Daoy (cell line): ENCODE data around the gene PEAK1. TPM values are rescaled to one million over a fixed set of nuclear protein-coding genes. Genes with fewer than 3 reads are reported as not detected.
A peak's percentile ranks its signal among the peaks of the same experiment; 100 is the strongest.

Experiments
- DNase-seq: peaks from one replicate; pipeline ENCODE4 v3.0.0-alpha.2; 2015; ENCODE audit warnings: low read depth
- total RNA-seq: library from RNA; depleted of rRNA; stranded (reverse); fragments of >200 nt; shearing (Covaris generic); gene quantifications from 2 replicates; pipeline ENCODE4 v1.2.3, GENCODE V29; 2014; rRNA removed

PEAK1 gene
- 11.0 and 12.7 TPM in 2 replicates for total RNA-seq

GRCh38 chr15:77419836-77420609 lies at the start of gene PEAK1:
Gene PEAK1, minus strand, starts transcription at chr15:77420104. Its CDS starts 238,178 bp downstream, at chr15:77181926.
- DNase-seq, result peak; percentile 99

- no peak for DNase-seq
Observed at GRCh38 chr15:77468896-77469295, 49.0 kb upstream of the PEAK1 start.

GRCh38 chr15:77466521-77466920 lies 46.6 kb upstream of the PEAK1 start:
- no peak for DNase-seq

- no peak for DNase-seq
Observed at GRCh38 chr15:77464129-77464865, 44.4 kb upstream of the PEAK1 start.

- DNase-seq, result no peak
Observed at GRCh38 chr15:77461486-77461885, 41.6 kb upstream of the PEAK1 start.

GRCh38 chr15:77459031-77459430 lies 39.1 kb upstream of the PEAK1 start:
- no peak for DNase-seq

- peak; percentile 10 for DNase-seq
Observed at GRCh38 chr15:77457905-77458265, 38.0 kb upstream of the PEAK1 start.

GRCh38 chr15:77457191-77457904 lies 37.4 kb upstream of the PEAK1 start:
- DNase-seq, result peak; percentile 22

GRCh38 chr15:77456746-77457145 lies 36.8 kb upstream of the PEAK1 start:
- no peak for DNase-seq

GRCh38 chr15:77455696-77456321 lies 35.9 kb upstream of the PEAK1 start:
- DNase-seq, result peak; percentile 40

GRCh38 chr15:77454951-77455350 lies 35.0 kb upstream of the PEAK1 start:
- DNase-seq, result no peak

- DNase-seq, result no peak
Observed at GRCh38 chr15:77454265-77454664, 34.4 kb upstream of the PEAK1 start.

GRCh38 chr15:77446840-77447390 lies 27.0 kb upstream of the PEAK1 start:
- DNase-seq, result no peak

- peak; percentile 41 for DNase-seq
Observed at GRCh38 chr15:77440378-77440999, 20.6 kb upstream of the PEAK1 start.

GRCh38 chr15:77437264-77437663 lies 17.4 kb upstream of the PEAK1 start:
- DNase-seq, result no peak

- DNase-seq, result no peak
Observed at GRCh38 chr15:77436822-77437221, 16.9 kb upstream of the PEAK1 start.

GRCh38 chr15:77430652-77431051 lies 10.7 kb upstream of the PEAK1 start:
- no peak for DNase-seq

- no peak for DNase-seq
Observed at GRCh38 chr15:77430213-77430612, 10.3 kb upstream of the PEAK1 start.

GRCh38 chr15:77426871-77427270 lies 7.0 kb upstream of the PEAK1 start:
- no peak for DNase-seq

- no peak for DNase-seq
Observed at GRCh38 chr15:77426377-77426776, 6.5 kb upstream of the PEAK1 start.

- DNase-seq, result no peak
Observed at GRCh38 chr15:77425104-77425503, 5.2 kb upstream of the PEAK1 start.
